Measurements from ENCODE around the gene MS4A1. TPM values are rescaled to one million over a fixed set of nuclear protein-coding genes. Genes with fewer than 3 reads are reported as not detected.

MS4A1 gene
- total and polyA plus RNA-seq, 10 donors = 237 to 1,116 (median 425) TPM

DNA sequence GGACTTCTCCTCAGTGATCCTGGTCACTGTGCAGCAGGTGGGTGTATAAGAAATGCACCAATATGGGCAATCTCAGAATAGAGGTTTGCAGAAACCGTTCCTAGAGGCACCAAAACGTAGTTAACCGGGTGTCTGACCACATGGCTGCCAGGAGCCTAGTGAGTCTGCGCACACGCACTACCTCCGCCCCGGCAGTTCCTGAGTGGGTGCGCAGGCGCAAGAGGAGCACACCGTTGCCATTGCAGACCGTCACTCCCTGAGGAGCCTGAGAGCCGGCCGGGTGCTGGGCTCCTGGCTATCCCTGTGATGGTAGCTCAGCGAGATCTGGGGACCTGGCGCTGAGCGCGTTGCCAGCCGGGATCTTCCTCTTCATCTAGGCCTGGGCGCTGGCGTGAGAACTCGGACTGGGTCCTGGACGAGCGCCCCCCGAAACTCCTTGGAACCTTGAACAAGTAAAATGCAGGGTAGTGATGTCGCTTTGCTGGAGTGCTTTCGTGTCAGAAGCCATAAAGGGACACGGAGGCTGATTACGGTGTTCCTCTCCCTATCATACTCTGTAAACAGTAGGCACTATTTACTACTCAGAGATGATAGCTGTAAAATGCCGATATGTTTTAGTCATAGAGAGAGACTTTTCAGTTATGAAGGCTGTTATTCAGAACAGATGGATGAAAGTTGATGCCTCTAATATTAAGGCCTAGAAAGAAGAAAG is 59.7 kb downstream of the MS4A1 start, which contains the start of gene MS4A13:
TSS of gene MS4A13 (plus strand) at position 249 of the 712 bp plus-strand sequence. CDS start 2,692 bp downstream, outside the sequence.
- Histone ChIP-seq H3K27ac (no peak within 1 kb of the TSS), H3K27me3 (replicated peaks in 1 of 7) (peaks cover 0 to 4% (median 0%) of the 10 kb centered on the region in 7 donors), H3K36me3 (no peaks in the 10 kb centered on the region), H3K4me3 (no peak within 1 kb of the TSS), H3K9me3 (peaks cover 0 to 5% (median 0%) of the 10 kb centered on the region in 8 donors), H3K4me1 (peaks cover 0 to 5% (median 0%) of the 10 kb centered on the region in 6 donors)
- WGBS, 5 donors = 90 to 96% (median 94%) methylated on average over 23 to 29 of the region's 29 CpGs
- DNase-seq = no peak
- TF ChIP-seq, protein P1, sequence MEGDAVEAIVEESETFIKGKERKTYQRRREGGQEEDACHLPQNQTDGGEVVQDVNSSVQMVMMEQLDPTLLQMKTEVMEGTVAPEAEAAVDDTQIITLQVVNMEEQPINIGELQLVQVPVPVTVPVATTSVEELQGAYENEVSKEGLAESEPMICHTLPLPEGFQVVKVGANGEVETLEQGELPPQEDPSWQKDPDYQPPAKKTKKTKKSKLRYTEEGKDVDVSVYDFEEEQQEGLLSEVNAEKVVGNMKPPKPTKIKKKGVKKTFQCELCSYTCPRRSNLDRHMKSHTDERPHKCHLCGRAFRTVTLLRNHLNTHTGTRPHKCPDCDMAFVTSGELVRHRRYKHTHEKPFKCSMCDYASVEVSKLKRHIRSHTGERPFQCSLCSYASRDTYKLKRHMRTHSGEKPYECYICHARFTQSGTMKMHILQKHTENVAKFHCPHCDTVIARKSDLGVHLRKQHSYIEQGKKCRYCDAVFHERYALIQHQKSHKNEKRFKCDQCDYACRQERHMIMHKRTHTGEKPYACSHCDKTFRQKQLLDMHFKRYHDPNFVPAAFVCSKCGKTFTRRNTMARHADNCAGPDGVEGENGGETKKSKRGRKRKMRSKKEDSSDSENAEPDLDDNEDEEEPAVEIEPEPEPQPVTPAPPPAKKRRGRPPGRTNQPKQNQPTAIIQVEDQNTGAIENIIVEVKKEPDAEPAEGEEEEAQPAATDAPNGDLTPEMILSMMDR (IDR thresholded peaks at IDR 0.05 in 8 of 11, conservative IDR thresholded peaks at IDR 0.05 in 3 of 11) = no peak
- no peak for TF ChIP-seq POLR2A (IDR thresholded peaks at IDR 0.05)
- no peak for TF ChIP-seq POLR2AphosphoS5 (IDR thresholded peaks at IDR 0.05)
- intact Hi-C loops (cut with DNase I; ENCODE audit: low total_unique reads) = no loop called here

Other genes starting within 250 kb of the MS4A1 start
- gene MS4A4E, start 212.7 kb upstream of the MS4A1 start, total RNA-seq = 10 to 100 TPM in 5 of 7 donors, 1 to 10 TPM in 2; 2.3 to 25.4 (median 13.7) TPM
- gene MS4A4E, start 212.7 kb upstream of the MS4A1 start, polyA plus RNA-seq = 1 to 10 TPM; 1.9 to 3.3 (median 3.2) TPM
- gene MS4A4A, start 175.2 kb upstream of the MS4A1 start, total RNA-seq = 100 to 1,000 TPM in 3 of 7 donors, 10 to 100 TPM in 4; 28.2 to 130 (median 85.5) TPM
- 10 to 100 TPM; 24.3 to 48.7 (median 26.1) TPM for gene MS4A4A, start 175.2 kb upstream of the MS4A1 start, polyA plus RNA-seq
- gene MS4A6E, start 128.6 kb upstream of the MS4A1 start, total RNA-seq = 100 to 1,000 TPM in 1 of 7 donors, 1 to 10 TPM in 4, under 1 TPM in 1, not detected in 1; 0.95 to 128 (median 4.7) TPM
- gene MS4A6E, start 128.6 kb upstream of the MS4A1 start, polyA plus RNA-seq = 10 to 100 TPM in 1 of 3 donors, 1 to 10 TPM in 1, under 1 TPM in 1; 0.65 to 10.5 (median 7.2) TPM
- 100 to 1,000 TPM; 246 to 652 (median 397) TPM for gene MS4A7, start 77.3 kb upstream of the MS4A1 start, total RNA-seq
- 10 to 100 TPM; 41.8 to 91.3 (median 78.7) TPM for gene MS4A7, start 77.3 kb upstream of the MS4A1 start, polyA plus RNA-seq
- gene MS4A14, start 59.4 kb upstream of the MS4A1 start, total RNA-seq = 10 to 100 TPM in 2 of 7 donors, 1 to 10 TPM in 5; 2.6 to 18.0 (median 6.3) TPM
- gene MS4A14, start 59.4 kb upstream of the MS4A1 start, polyA plus RNA-seq = 1 to 10 TPM; 1.0 to 5.3 (median 2.4) TPM
- gene MS4A5, start 26.3 kb upstream of the MS4A1 start, total RNA-seq = not detected
- gene MS4A5, start 26.3 kb upstream of the MS4A1 start, polyA plus RNA-seq = not detected
- not detected for gene MS4A12, start 36.9 kb downstream of the MS4A1 start, total RNA-seq
- gene MS4A12, start 36.9 kb downstream of the MS4A1 start, polyA plus RNA-seq = under 1 TPM in 1 of 3 donors, not detected in 2; 0.10 TPM
- not detected for gene MS4A13, start 59.5 kb downstream of the MS4A1 start, total RNA-seq
- gene MS4A13, start 59.5 kb downstream of the MS4A1 start, polyA plus RNA-seq = not detected
- gene MS4A8, start 243.8 kb downstream of the MS4A1 start, total RNA-seq = not detected
- gene MS4A8, start 243.8 kb downstream of the MS4A1 start, polyA plus RNA-seq = under 1 TPM in 1 of 3 donors, not detected in 2; 0.19 TPM